ENCODE measurements around the gene UVRAG. TPM values are rescaled to one million over a fixed set of nuclear protein-coding genes. Genes with fewer than 3 reads are reported as not detected.

Gene UVRAG
- total and polyA plus RNA-seq, 2 donors from 2014 or later: 7.2 to 27.9 TPM

GRCh38 chr11:76176463-76176862 is 361.5 kb downstream of the UVRAG start:
- no peak overlapping the region for H3K9ac ChIP-seq (ENCODE audit: low read length in 3 of 3)

GRCh38 chr11:76177250-76177686 is 362.3 kb downstream of the UVRAG start:
- DNase-seq: no peak
- Histone ChIP-seq H3K36me3 (ENCODE audit: control insufficient read depth in 2 of 3, insufficient read depth in 3 of 3, low read length in 3 of 3) (no peaks in the 10 kb centered on the region), H3K9me3 (ENCODE audit: control insufficient read depth in 2 of 3, insufficient read depth in 1 of 3, low read length in 3 of 3) (no peaks in the 10 kb centered on the region), H3K27ac (ENCODE audit: low read depth in 2 of 2, low read length in 2 of 2) (no peak overlapping the region), H3K4me1 (ENCODE audit: control insufficient read depth in 2 of 3, insufficient read depth in 2 of 3, low read depth in 1 of 3, low read length in 3 of 3) (no peaks in the 10 kb centered on the region), H3K4me3 (ENCODE audit: low read length in 3 of 3) (no peak overlapping the region), H3K27me3 (ENCODE audit: control insufficient read depth, insufficient read depth, low read length) (no peaks in the 10 kb centered on the region), H3K9ac (ENCODE audit: low read length in 3 of 3) (no peak overlapping the region)
- FAIRE-seq: no peak
- no peak for TF ChIP-seq CTCF (IDR thresholded peaks at IDR 0.05; ENCODE audit: borderline replicate concordance, extremely low read depth, insufficient read depth)
- intact Hi-C loops (cut with DNase I): no loop called here

More at GRCh38 chr11:76176463-76176862, 361.5 kb downstream of the UVRAG start:
- Histone ChIP-seq H3K27me3 (ENCODE audit: control insufficient read depth, insufficient read depth, low read length) (no peaks in the 10 kb centered on the region), H3K9me3 (ENCODE audit: control insufficient read depth in 2 of 3, insufficient read depth in 1 of 3, low read length in 3 of 3) (no peaks in the 10 kb centered on the region), H3K36me3 (ENCODE audit: control insufficient read depth in 2 of 3, insufficient read depth in 3 of 3, low read length in 3 of 3) (no peaks in the 10 kb centered on the region), H3K4me3 (ENCODE audit: low read length in 3 of 3) (no peak overlapping the region), H3K27ac (ENCODE audit: low read depth in 2 of 2, low read length in 2 of 2) (no peak overlapping the region), H3K4me1 (ENCODE audit: control insufficient read depth in 2 of 3, insufficient read depth in 2 of 3, low read depth in 1 of 3, low read length in 3 of 3) (no peaks in the 10 kb centered on the region)
- intact Hi-C loops (cut with DNase I): no loop called here
- no peak for TF ChIP-seq CTCF (IDR thresholded peaks at IDR 0.05; ENCODE audit: borderline replicate concordance, extremely low read depth, insufficient read depth)
- FAIRE-seq (no peak), DNase-seq (no peak)

GRCh38 chr11:76179147-76179546 is 364.1 kb downstream of the UVRAG start:
- Histone ChIP-seq H3K9ac (ENCODE audit: low read length in 3 of 3) (no peak overlapping the region), H3K4me3 (ENCODE audit: low read length in 3 of 3) (no peak overlapping the region), H3K4me1 (ENCODE audit: control insufficient read depth in 2 of 3, insufficient read depth in 2 of 3, low read depth in 1 of 3, low read length in 3 of 3) (no peaks in the 10 kb centered on the region), H3K27ac (ENCODE audit: low read depth in 2 of 2, low read length in 2 of 2) (no peak overlapping the region), H3K36me3 (ENCODE audit: control insufficient read depth in 2 of 3, insufficient read depth in 3 of 3, low read length in 3 of 3) (no peaks in the 10 kb centered on the region), H3K27me3 (ENCODE audit: control insufficient read depth, insufficient read depth, low read length) (no peaks in the 10 kb centered on the region), H3K9me3 (ENCODE audit: control insufficient read depth in 2 of 3, insufficient read depth in 1 of 3, low read length in 3 of 3) (no peaks in the 10 kb centered on the region)
- FAIRE-seq: no peak
- TF ChIP-seq CTCF (IDR thresholded peaks at IDR 0.05; ENCODE audit: borderline replicate concordance, extremely low read depth, insufficient read depth): no peak
- intact Hi-C loops (cut with DNase I): no loop called here
- no peak for DNase-seq

- DNase-seq: no peak
- no peak overlapping the region for H3K27ac ChIP-seq (ENCODE audit: low read depth in 2 of 2, low read length in 2 of 2)
- no peaks in the 10 kb centered on the region for H3K36me3 ChIP-seq (ENCODE audit: control insufficient read depth in 2 of 3, insufficient read depth in 3 of 3, low read length in 3 of 3)
- H3K4me1 ChIP-seq (ENCODE audit: control insufficient read depth in 2 of 3, insufficient read depth in 2 of 3, low read depth in 1 of 3, low read length in 3 of 3): no peaks in the 10 kb centered on the region
- H3K27me3 ChIP-seq (ENCODE audit: control insufficient read depth, insufficient read depth, low read length): no peaks in the 10 kb centered on the region
- no peak overlapping the region for H3K9ac ChIP-seq (ENCODE audit: low read length in 3 of 3)
- FAIRE-seq: no peak
- intact Hi-C loops (cut with DNase I): no loop called here
- no peak overlapping the region for H3K4me3 ChIP-seq (ENCODE audit: low read length in 3 of 3)
- no peaks in the 10 kb centered on the region for H3K9me3 ChIP-seq (ENCODE audit: control insufficient read depth in 2 of 3, insufficient read depth in 1 of 3, low read length in 3 of 3)
- no peak for TF ChIP-seq CTCF (IDR thresholded peaks at IDR 0.05; ENCODE audit: borderline replicate concordance, extremely low read depth, insufficient read depth)
Measured at GRCh38 chr11:76181371-76181770, 366.4 kb downstream of the UVRAG start.

Data from kidney (tissue), 14 donors.